Stimulated activated CD8-positive, alpha-beta memory T cell treated with anti-CD3 and anti-CD28 coated beads, Interleukin-12 subunit alpha, Interleukin-12 subunit beta, amount 100 ng/mL, for 1 hour (primary cell): ENCODE measurements around the gene TECPR1.

Experiments used
- DNase-seq: peaks from one replicate; pipeline ENCODE4 v3.0.0-alpha.2; 2020; ENCODE audit warnings: low read depth

The TECPR1 gene

DNA sequence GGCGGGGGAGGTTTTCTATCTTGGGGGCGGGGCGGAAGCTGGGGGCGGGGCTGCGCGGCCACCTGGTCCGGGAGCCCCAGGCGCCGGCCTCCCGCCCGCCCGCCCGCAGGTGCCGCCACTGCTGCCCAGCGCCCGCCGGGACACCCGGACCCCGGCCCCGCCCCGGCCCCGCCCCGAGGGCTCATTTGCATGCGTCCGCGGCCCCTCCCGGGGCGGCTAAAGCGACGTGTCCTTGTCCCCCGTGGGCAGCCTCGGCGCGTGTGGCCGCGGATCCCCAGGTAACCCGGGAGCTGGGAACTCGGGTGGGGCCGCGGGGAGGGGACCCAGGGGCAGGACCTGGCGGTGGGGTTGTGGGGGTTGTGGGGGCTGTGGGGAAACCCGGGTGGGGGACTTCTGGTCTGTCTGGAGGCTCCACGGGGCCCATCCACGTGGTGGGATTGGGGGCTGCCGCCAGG lies 40.8 kb downstream of the TECPR1 start, which contains the start of gene BHLHA15:
Gene BHLHA15 (plus strand): TSS at position 219 of the 455 bp plus-strand sequence. CDS start 871 bp downstream, outside the sequence.
- no peak for DNase-seq

GRCh38 chr7:98210513-98211220 lies 41.4 kb downstream of the TECPR1 start:
- no peak for DNase-seq

GRCh38 chr7:98209166-98209920 lies 42.7 kb downstream of the TECPR1 start:
- no peak for DNase-seq

GRCh38 chr7:98206451-98207330 lies 45.3 kb downstream of the TECPR1 start:
- no peak for DNase-seq

- no peak for DNase-seq
Observed at GRCh38 chr7:98205162-98205845, 46.7 kb downstream of the TECPR1 start.

DNA sequence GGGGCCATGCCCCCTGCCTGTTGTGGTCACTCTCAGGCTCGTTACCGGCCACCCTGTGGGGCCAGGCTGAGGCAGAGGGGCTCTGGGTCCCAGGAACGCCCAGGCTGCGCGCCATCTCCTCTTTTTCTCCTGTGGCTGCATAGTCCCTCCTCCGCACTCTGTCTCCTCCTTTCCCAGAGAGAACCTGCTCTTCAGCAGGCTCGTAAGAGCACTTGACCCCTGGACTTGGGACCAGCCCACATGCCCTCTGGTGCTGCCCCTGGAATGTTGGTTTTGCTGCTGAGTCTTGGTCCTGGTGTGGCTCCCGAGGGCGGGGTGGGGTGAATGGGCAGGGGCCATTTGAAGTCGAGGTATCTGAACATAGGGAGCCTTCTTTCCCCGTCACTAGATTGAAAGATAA lies 47.4 kb downstream of the TECPR1 start:
- DNase-seq: no peak

DNA sequence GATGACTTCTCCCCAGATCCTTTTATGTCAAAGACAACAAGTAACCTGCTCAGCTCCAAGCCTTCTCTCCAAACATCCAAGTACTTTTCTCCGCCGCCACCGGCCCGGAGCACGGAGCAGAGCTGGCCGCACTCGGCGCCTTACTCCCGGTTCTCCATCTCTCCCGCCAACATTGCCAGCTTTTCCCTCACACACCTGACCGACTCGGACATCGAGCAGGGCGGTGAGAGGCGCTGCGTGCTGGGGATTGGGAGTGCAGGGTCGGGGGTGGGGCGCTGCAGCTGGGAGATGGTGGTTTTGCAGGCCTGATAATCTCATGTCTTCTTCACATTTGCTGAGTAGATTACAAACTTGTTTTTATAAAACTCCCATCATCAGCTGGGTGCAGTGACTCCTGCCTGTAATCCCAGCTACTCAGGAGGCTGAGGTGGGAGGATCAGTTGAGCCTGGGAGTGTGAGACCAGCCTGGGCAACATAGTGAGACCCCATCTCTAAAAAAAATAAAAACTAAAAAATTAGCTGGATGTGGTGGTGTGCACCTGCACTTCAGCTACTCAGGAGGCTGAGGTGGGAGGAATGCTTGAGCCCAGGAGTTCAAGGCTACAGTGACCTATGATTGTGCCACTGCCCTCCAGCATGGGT lies 47.9 kb downstream of the TECPR1 start:
- no peak for DNase-seq

- DNase-seq: no peak
Observed at GRCh38 chr7:98203261-98203963, 48.6 kb downstream of the TECPR1 start.

DNA sequence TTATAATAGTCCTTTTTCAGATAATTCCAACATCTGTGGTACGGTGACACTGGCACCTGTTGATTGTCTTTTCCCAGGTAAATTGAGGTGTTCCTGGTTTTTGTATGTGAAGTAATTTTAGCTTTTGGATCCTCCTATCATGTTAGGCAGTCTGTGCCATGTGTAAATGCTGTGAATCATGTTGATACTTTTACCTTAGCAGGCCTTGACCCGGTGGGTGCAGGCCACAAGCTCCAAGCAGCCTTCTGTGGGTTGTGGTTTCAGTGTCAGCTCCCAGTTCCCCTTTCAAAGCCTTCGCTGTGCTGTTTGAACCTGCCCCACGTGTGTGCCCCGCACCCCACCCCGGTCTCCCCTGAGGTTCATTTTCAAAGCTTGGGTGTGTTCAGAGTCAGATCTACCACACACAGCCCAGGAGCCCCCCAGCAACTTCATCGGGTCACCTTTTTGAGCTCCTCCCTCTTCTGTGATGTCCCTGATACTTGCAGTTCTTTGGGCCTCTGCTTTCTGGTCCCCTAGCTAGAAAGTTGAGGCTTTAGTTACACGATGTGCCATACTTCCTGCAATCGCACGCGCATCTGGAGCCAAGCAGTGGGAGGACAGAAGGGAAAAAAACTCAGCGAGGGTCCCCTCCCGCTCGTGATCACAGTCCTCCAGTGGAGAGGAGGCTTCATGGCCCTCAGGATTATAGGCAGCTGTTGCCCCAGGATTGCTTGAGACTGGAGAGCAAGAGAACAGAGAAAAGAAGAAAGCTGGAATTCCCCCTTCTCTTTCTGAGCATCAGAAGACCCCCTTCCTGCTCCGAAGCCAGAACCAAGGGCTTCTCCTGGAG lies 49.5 kb downstream of the TECPR1 start:
- peak; percentile 32 for DNase-seq

DNA sequence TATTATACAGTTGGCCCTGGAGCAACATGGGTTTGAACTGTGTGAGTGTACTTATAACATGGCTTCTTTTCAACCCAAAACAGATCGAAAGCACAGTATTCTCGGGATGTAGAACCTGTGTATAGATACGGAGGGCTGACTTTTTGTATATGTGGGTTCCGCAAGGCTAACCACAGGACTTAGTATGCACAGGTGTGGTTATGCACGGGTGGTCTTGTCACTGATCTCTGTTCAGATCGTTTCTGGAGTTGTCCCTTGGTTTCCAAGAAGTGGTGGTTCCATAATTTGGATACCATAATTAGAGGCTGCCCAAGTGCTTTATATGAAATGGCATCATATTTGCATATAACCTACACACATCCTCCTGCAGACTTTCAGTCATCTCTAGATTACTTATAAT lies 51.7 kb downstream of the TECPR1 start:
- no peak for DNase-seq

DNA sequence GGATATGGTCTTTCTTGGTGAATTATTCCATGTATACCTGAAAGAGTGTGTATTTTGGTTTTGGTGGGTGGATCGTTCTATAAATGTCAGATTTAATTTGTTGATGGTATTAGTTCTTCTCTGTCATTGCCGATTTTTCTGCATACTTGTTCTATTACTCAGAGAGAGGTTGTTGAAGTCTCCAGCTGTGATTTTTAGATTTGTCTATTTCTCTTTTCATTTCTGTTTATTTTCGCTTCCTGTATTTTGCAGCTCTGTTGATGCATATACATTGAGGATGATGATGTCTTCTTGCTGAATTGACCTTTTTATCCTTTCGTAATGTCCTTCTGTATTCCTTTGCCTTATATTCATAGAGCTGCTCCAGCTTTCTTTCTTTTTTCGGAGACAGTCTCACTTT lies 52.9 kb downstream of the TECPR1 start:
- no peak for DNase-seq

- no peak for DNase-seq
Observed at GRCh38 chr7:98196706-98197605, 55.1 kb downstream of the TECPR1 start.

- DNase-seq: no peak
Observed at GRCh38 chr7:98194672-98195457, 57.2 kb downstream of the TECPR1 start.

DNA sequence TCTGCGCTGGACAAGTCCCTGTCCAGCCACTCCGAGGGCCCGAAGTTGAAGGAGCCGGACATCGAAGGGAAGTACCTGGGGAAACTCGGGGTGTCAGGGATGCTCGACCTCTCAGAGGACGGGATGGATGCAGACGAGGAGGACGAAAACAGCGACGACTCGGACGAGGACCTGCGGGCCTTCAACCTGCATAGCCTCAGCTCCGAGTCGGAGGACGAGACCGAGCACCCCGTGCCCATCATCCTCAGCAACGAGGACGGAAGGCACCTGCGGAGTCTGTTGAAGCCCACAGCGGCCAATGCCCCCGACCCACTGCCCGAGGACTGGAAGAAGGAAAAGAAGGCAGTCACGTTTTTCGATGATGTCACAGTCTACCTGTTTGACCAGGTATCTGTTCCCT lies 57.8 kb downstream of the TECPR1 start:
- DNase-seq: no peak

DNA sequence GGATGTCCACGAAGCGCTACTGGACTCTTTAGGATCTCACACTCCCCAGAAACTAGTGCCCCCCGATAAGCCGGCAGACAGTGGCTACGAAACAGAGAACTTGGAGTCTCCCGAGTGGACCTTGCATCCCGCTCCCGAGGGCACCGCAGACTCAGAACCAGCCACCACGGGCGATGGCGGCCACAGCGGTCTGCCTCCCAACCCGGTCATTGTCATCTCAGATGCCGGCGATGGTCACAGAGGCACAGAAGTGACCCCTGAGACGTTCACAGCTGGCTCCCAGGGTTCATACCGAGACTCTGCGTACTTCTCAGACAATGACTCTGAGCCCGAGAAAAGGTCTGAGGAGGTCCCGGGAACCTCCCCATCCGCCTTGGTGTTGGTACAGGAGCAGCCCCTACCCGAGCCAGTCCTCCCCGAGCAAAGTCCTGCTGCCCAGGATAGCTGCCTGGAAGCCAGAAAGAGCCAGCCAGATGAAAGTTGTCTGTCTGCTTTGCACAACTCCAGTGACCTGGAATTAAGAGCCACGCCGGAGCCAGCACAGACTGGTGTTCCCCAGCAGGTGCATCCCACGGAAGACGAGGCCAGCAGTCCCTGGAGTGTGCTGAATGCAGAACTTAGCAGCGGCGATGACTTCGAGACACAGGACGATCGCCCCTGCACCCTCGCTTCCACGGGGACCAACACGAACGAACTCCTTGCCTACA lies 58.4 kb downstream of the TECPR1 start:
- DNase-seq: no peak

DNA sequence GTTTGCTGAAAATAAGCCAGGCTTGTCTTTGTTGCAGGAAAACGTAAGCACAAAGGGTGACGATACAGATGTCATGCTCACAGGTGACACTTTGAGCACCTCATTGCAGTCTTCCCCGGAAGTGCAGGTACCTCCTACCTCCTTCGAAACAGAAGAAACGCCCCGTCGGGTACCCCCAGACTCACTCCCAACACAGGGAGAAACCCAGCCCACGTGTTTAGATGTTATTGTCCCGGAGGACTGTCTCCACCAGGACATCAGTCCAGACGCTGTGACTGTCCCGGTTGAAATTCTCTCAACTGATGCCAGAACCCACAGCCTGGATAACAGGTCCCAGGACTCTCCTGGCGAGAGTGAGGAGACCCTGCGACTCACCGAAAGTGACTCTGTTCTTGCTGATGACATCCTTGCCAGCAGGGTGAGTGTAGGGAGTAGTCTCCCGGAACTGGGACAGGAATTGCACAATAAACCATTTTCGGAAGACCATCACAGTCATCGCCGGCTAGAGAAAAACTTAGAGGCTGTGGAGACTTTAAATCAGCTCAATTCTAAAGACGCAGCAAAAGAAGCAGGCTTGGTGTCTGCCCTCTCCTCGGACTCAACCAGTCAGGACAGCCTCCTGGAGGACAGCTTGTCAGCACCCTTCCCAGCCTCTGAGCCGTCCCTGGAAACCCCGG lies 59.1 kb downstream of the TECPR1 start:
- no peak for DNase-seq
